ENCODE data around the gene SSNA1. TPM values are rescaled to one million over a fixed set of nuclear protein-coding genes. Genes with fewer than 3 reads are reported as not detected.

Gene SSNA1
- total RNA-seq, 1 donor from 2014 or later: 59.5 TPM

DNA sequence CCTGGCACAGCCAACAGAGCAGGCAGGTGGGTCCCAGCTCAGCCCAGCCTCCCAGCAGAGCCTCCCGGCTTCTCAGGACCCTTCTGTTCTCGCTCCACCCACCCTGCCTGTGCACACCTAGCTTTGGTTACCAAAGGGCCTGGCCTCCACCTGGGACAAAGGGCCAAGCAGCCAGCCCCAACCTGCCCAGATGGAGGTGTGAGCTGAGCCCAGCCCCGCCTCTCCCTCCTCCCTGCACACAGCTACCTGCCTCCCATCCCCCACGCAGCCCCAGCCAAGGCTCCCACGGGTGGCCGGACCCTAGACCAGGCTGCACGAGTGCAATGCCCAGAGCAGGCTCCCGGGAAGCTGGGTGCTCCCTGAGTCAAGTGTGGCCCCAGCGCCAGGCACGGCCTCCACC is 6.4 kb downstream of the SSNA1 start:
- intact Hi-C loops (cut with DNase I): no loop called here

DNA sequence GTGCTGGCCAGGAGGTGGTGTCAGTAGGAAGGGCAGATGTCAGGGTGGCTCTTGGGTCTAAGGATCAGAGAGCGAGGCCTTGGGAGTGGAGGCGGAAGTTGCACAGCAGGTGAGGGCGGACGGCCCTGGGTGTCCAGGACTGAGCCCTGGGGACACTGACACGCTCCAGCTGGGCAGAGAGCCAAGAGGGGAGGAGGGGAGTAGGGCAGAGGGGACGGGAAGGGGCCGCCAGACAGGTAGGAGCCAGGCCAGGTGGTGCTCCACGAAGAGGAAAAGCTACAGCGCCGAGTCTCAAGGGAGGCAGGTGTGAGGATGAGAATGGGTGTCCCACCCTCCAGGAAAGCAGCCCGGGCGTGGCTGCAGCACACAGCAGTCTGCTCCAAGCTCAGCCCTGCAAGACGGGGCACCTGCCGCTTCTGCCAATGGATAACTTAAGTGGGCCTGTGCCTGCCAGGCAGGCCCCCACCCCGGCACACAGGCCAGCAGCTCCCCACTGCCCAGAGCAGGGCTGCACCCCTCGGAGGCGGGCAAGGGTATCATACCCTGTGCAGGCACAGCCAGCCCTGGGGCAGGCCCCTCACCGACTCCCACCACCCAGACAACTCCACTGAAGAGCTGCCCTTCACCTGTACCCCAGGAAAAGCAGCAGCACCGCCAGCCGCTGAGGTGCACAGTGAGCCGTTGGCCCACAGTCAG is 7.2 kb downstream of the SSNA1 start:
- intact Hi-C loops (cut with DNase I): no loop called here
- DNase-seq (ENCODE audit: low spot score): no peak

More for the DNA sequence above, 6.4 kb downstream of the SSNA1 start:
- no peak for DNase-seq (ENCODE audit: low spot score)

DNA sequence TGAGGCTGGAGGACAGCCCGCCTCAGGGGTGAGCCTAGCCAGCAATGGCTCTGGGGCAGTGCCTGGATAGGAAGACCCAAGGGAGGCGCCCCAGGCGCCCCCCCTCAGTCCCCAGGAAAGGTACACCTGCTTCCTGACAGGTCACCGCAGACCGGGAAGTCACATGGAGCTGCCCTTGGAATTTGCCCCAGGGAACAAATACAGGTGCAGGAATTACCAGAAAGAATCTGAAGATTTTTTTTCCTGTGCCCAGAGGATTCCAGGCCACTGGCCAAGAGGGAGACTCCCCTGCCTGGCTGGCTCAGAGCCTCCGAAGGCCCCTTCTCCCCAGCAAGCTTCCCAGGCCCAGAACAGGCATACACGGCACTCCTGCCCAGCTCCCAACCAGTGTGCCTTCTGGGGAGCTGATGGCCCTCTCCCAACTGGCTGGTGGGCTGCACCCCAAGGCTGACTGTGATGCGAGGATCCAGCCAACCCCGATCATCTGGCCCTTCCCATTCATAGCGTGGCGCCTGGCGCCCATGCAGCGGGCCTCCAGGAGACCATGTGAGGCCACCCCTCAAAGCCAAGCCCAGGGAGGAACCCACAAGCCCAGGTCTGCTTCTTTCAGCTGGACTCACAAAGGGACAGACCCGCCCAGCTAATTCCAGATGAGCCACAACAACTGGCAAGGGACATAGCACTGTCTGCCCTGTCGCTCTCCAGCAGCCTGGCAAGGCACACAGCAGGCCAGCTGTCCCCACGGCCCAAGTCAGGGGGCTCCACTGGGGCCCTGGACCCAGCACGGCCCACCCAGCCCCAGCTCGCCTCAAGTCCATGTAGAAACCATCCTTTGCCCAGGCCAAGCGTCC is 9.8 kb downstream of the SSNA1 start:
- no peak for DNase-seq (ENCODE audit: low spot score)
- intact Hi-C loops (cut with DNase I): no loop called here

DNA sequence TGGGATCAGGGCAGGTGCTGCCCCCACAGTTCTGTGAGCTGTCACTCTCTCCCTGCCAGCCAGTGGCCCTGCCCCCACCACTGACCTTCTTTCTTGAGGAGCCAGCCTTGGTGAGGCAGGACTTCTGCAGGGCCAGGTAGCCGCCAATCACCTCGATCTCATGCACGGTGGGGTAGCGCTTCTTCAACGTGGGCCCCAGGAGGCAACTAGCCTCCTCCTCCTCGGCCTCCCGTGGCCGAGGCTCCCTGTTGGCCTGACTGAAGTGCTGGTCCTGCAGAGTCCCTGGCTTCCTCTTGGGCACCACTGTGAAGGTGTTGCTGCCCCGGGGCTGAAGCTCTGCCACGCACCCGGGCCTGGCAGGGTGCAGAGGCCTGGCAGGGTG is 10.4 kb downstream of the SSNA1 start:
- intact Hi-C loops (cut with DNase I): no loop called here
- DNase-seq (ENCODE audit: low spot score): no peak

DNA sequence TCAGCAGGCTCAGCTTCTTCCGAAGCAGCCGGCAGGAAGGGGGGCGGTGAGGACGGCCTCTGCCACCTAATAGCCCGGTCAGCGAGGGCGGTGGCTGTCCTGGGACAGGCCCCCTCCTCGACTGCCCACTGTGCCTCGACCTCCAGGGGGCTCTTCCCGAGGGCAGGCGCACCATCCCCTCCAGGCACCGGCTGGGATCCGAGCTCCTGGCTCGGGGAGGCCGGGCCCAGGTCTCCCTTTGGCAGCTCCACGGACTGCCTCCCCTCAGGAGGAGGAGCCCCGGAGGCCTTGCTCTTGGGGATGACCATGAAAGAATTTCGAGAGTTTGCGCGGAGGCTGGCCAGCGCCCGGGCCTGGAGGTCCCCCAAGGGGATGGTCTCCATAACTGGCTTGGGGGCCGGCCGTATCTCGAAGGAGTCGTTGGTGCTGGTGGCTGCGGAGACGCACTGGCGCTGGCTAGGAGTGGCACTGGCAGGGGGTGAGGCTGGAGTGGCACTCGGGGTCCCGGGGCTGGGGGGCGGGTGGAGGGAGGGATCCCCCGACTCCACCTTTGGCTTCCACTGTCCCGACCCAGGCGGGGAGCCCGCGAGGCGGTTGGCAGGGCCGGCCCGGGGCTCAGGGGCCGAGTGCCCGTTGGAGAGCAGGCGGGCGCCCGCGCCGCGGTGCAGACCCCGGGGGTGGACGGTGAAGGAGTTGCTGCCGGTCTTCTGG is 11.1 kb downstream of the SSNA1 start:
- intact Hi-C loops (cut with DNase I): loop anchor here (2.0 kb wide), 1 partner anchor 23 kb away; the partner anchor contains the start of gene RNF208
- no peak for DNase-seq (ENCODE audit: low spot score)

DNA sequence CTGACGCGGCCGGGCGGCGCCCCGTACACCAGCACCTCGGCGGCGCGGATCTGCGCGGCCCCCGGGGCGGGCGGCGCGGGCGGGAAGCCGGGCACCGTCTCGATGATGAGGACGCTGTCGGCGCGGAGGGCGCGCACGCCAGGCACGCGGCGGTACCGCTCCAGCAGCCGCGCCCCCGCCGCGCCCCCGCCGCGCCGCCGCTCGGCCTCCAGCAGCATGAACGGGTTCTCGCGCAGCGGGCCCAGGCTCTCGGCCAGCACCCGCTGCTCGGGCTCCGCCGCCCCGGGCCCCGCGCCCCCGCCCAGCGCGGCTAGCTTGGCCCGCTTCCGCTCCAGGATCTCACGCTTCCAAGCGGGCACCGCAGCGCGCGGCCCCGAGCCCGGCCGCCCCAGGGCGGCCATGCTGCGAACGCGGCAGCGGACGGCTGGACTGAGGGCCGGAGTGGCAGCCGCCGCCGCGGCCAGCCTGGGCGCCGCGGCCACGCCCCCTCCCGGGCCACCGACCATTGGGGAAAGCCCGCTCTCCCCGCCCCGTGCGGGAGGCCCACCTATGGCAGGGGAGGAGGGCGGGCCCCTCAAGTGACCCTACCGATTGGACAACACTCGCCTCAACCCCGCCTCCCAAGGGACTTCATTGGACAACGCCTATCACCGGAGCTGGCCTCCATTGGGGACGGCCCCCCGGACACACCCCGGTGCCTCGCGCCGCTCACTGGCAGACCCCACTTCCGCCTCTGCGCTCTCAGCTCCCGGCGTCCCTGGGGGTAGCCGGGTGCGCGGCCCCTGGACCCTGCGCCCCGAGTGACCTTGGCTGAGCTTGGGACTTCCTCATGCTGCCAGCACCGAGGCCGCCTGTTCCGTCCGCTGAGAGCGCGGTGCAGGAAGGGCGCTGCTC is 12.1 kb downstream of the SSNA1 start, which contains the start of gene TPRN:
Gene TPRN, minus strand, starts transcription at position 431 of the 894 bp plus-strand sequence. Its CDS starts 30 bp downstream, at position 401.
- intact Hi-C loops (cut with DNase I): loop anchor here (2.0 kb wide), 1 partner anchor 22 kb away; the partner anchor contains the start of gene RNF208
- DNase-seq (ENCODE audit: low spot score): peak; percentile 99

DNA sequence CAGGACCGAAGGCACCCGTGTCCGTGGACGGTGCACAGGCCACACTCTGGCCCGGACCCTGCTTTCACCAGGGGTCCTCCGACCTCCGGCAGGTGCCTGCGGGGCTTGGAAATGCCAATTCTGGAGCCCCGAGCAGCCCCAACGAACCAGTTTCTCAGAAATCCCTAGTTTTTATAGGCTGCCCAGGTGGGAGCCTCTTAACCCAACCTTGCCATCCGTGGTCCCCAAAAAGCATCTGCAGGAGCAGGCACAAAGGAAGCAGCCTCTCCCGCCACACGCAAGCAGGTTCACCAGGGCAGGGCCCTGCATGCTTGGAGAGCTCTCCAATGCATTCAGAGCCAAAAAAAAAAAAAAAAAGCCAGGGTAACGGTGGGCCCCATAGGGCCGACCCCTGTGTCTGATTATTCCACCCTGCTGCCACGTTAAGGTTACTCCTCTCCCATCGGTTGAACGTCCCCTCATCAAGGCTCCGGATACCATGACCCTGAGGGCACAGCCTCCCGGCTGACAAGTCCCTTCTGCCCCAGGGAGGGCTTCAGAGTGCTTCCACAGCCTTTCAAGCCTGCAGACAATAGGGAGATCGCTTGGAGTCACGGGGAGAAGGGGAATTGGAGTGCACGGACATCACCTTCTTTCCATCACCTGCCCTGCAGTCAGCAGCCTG is 12.9 kb downstream of the SSNA1 start:
- DNase-seq (ENCODE audit: low spot score): no peak
- intact Hi-C loops (cut with DNase I): loop anchor here (2.0 kb wide), 1 partner anchor 21 kb away; the partner anchor contains the start of gene RNF208

DNA sequence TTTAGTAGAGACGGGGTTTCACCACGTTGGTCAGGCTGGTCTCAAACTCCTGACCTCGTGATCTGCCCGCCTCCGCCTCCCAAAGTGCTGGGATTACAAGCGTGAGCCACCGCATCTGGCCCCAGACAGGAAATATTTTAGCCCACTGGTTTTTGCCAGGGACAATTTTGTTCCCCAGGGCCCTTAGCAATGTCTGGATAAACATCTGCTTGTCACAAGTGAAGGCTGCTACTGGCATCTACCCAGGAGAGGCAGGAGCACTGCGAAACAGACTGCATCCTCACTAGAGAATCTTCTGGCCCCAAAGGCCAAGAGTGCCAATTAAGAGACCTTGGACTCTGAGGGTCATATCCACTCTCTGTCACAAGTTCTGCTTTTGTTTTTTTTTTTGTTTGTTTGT is 14.5 kb downstream of the SSNA1 start:
- DNase-seq (ENCODE audit: low spot score): no peak
- intact Hi-C loops (cut with DNase I): no loop called here

DNA sequence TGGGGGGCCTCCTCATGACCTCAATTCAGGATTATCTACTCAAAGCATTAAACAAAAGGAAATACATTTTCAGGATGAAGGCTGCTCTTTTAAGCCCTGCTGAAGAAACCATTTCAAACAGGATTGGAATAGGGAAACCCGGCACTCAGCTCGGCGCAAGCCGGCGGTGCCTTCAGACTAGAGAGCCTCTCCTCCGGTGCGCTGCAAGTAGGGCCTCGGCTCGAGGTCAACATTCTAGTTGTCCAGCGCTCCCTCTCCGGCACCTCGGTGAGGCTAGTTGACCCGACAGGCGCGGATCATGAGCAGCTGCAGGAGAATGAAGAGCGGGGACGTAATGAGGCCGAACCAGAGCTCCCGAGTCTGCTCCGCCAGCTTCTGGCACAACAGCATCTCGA is 16.3 kb downstream of the SSNA1 start:
- no peak for DNase-seq (ENCODE audit: low spot score)
- intact Hi-C loops (cut with DNase I): loop anchor here (2.0 kb wide), 1 partner anchor 16 kb away; the partner anchor contains the start of genes ANAPC2 and SSNA1

DNA sequence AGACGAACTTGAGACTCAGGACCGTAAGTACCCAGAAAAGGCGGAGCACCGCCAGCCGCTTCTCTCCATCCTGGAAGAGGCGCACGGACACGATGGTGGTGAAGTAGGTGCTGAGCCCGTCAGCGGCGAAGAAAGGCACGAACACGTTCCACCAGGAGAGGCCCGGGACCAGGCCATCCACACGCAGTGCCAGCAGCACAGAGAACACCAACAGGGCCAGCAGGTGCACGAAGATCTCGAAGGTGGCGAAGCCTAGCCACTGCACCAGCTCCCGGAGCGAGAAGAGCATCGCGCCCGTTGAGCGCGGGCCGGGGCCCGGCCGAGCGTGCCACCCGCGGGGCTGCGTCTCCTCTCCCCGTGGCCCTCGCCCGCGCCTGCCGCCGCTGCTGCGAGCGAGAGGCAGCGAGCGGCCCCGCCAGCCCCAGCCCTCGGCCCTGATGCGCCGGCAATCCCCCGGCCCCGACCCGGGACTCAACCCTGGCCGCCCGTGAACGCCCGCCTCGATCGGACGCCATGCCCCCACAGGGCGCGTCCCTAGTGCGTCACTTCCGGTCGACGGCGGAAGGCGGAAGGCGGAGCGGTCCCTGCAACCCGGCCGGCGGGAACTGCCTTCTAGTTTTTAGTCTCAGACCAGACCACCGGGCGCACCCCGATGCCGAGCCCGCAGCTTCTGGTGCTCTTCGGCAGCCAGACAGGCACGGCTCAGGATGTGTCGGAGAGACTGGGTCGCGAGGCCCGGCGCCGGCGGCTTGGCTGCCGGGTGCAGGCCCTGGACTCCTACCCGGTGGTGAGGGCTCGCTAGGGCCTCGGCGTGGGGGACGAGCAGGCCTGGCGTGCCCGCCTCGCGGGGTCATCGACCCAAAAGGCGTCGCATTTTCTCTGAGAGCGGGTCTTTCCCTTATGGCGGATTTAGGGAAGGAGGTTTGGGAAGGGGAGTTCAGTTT is 16.9 kb downstream of the SSNA1 start, which contains the start of the genes NDOR1 and TMEM203:
Gene NDOR1, plus strand, starts transcription at position 575 of the 944 bp plus-strand sequence. Its CDS starts 78 bp downstream, at position 653.
Gene TMEM203, minus strand, starts transcription at position 523 of the 944 bp plus-strand sequence. Its CDS starts 234 bp downstream, at position 289.
- intact Hi-C loops (cut with DNase I): loop anchor here (2.0 kb wide), 1 partner anchor 17 kb away; the partner anchor contains the start of genes ANAPC2 and SSNA1
- peak; percentile 97 for DNase-seq (ENCODE audit: low spot score)

DNA sequence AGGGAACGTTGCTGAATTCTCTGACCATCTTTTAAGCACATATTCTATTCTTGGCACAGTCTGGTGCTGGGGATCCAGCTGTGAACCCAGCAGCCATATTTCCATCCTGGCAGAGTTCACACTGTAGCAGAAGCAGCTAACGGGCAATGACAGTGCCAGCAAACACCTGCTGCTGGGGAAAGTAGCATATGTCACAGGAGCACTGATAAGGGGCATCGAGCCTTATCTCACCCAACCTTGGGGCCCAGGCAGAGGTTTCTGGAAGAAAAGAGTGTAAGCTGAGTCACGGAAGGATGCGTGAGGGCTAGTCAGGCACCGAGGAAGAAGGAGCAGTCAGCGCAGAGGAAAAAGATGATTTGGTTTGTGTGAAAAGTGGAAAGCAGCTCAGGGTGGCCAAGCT is 18.1 kb downstream of the SSNA1 start:
- intact Hi-C loops (cut with DNase I): no loop called here

DNA sequence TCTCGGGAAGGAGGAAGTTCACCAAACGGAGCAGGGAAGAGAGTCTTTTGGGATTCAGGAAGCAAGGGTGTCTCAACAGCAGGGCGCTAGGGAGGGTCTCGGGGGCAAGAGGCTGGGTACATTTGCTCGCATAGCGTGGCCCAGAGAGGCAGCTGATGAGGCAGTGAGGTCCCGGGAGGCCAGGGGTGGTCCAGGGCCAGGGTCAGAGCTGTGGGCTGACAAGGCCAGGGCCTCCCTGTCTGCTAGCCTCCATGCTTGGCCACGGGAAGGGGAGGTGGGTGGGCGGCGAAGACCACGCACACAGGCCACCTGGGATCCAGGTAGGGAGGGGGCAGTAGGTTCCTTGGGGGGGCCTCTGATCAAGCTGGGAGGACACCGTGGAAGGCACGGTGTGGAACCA is 23.1 kb downstream of the SSNA1 start:
- intact Hi-C loops (cut with DNase I): no loop called here
- no peak for DNase-seq (ENCODE audit: low spot score)

More for the DNA sequence above, 18.1 kb downstream of the SSNA1 start:
- no peak for DNase-seq (ENCODE audit: low spot score)

DNA sequence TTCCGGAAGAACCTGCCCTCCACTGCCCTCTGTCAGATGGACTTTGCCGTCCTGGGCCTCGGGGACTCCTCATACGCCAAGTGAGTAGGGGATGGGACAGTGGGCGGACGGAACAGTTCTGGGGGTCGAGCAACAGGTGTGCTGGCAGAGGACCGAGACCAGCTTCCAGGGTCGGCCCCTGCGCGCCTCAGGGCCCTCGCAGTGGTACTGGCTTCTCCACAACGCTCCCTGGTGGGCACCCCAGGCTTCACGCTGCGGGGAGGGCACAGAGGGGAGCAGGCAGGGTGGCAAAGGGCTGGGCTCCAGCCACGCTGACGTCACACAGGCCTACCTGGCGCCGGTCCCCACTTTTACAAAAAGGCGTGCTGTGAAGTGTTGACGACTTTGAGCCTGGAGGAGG is 24.0 kb downstream of the SSNA1 start:
- intact Hi-C loops (cut with DNase I): no loop called here
- DNase-seq (ENCODE audit: low spot score): no peak

DNA sequence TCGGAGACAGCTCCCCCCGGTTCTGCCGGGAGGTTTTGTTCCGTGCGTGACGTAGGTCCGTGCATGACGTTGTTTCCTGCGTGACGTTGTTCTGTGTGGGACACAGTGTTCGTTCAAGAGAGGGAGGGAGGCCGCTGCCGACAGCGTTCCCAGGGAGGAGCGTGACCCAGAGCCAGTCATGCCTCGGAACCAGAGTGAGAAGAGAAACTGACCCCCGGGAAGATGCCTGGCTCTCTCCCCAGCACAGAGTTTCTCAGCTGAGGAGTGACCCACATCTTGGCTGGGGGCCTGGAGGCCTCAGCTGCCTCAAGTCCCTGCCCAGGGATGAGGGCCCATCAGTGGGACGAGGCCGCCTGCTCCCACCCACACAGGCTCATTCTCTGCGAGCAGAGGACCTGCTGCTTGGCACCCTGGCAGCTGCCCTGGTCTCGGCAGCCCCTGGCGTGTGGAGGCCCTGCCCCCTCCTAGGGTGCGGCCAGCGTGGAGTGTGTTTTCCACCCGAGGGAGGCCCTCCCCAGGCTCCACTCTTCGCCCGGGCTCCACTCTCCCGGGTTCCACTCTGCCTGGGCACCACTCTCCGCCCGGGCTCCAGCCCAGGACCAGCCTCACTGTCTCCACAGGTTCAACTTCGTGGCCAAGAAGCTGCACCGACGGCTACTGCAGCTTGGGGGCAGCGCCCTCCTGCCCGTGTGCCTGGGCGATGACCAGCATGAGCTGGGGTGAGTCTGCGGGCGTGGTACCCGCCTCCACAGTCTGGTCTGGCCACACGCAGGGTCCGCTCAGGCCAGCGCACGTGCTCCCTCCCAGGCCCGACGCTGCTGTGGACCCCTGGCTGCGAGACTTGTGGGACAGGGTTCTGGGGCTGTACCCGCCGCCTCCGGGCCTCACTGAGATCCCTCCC is 24.9 kb downstream of the SSNA1 start:
- DNase-seq (ENCODE audit: low spot score): no peak
- intact Hi-C loops (cut with DNase I): no loop called here

DNA sequence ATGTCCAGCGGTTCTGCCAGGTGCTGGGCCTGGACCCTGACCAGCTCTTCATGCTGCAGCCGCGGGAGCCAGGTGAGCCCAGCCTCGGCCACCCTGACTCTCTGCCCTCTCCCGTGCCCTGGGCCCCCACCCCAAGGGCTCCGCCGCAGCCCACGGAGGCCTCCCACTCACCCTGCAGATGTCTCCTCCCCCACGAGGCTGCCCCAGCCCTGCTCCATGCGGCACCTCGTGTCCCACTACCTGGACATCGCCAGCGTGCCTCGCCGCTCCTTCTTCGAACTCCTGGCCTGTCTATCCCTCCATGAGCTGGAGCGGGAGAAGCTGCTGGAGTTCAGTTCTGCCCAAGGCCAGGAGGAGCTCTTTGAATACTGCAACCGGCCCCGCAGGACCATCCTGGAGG is 26.1 kb downstream of the SSNA1 start:
- DNase-seq (ENCODE audit: low spot score): no peak
- intact Hi-C loops (cut with DNase I): no loop called here
